GM19351 (cell line): ENCODE results near the gene DLGAP5.
A peak's percentile ranks its signal among the peaks of the same experiment; 100 is the strongest.

Experiments used
- ATAC-seq: cut with Tn5 transposase; IDR thresholded peaks from one replicate; pipeline ENCODE4 v1.9.1; 2021; ENCODE audit warnings: mild to moderate bottlenecking, moderate library complexity; ENCODE audit not compliant: unreplicated experiment

The DLGAP5 gene

GRCh38 chr14:55115861-55116245 is 75.5 kb downstream of the DLGAP5 start:
- ATAC-seq = no peak

- ATAC-seq = no peak
These were observed 75.9 kb downstream of the DLGAP5 start for GRCh38 chr14:55115460-55115859.

GRCh38 chr14:55114720-55115119 is 76.7 kb downstream of the DLGAP5 start:
- ATAC-seq = no peak

- no peak for ATAC-seq
These were observed 80.2 kb downstream of the DLGAP5 start for GRCh38 chr14:55111122-55111708.

GRCh38 chr14:55109836-55110235 is 81.5 kb downstream of the DLGAP5 start:
- ATAC-seq = no peak

- peak; percentile 81 for ATAC-seq
These were observed 83.4 kb downstream of the DLGAP5 start for GRCh38 chr14:55107766-55108554.

GRCh38 chr14:55105991-55106390 is 85.4 kb downstream of the DLGAP5 start:
- no peak for ATAC-seq

- ATAC-seq = no peak
These were observed 87.1 kb downstream of the DLGAP5 start for GRCh38 chr14:55103971-55104954.

- ATAC-seq = peak; percentile 43
These were observed 88.3 kb downstream of the DLGAP5 start for GRCh38 chr14:55103005-55103640.

GRCh38 chr14:55102141-55102621 is 89.2 kb downstream of the DLGAP5 start:
- ATAC-seq = peak; percentile 53

- ATAC-seq = no peak
These were observed 89.7 kb downstream of the DLGAP5 start for GRCh38 chr14:55101698-55102097.

GRCh38 chr14:55099756-55100155 is 91.6 kb downstream of the DLGAP5 start:
- no peak for ATAC-seq

GRCh38 chr14:55098561-55098898 is 92.9 kb downstream of the DLGAP5 start:
- no peak for ATAC-seq
